ENCODE measurements around the gene TPD52L1. TPM values are rescaled to one million over a fixed set of nuclear protein-coding genes. Genes with fewer than 3 reads are reported as not detected.

Gene TPD52L1
- total and polyA plus RNA-seq, 2 donors (not counting 3 experiments of a cell fraction or from before 2014, with no cell fraction given) = 0.29 to 0.37 TPM

DNA sequence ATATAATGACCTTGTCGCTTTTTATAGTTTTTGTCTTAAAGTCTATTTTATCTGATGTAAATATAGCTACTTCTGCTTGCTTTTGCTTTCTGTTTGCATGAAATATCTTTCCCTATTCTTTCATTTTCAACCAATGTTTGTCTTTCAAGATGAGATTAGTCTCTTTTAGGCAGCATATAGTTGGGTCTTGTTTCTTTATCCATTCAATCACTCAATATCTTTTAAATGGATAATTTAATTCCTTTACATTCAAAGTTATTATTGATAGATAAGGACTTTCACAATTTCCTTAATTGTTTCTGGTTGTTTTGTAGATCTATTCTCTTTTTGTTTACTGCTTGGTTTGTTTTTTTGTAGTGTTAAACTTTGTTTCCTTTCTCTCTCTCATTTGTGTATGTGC lies 43.5 kb upstream of the TPD52L1 start:
- Histone ChIP-seq H3K9me1 (replicated peaks; ENCODE audit: control insufficient read depth, extremely low read depth, insufficient read depth, low read length) (no peaks in the 10 kb centered on the region), H2AFZ (ENCODE audit: low read depth, low read length) (no peak overlapping the region), H3K9me3 (replicated peaks; ENCODE audit: control insufficient read depth, insufficient read depth, low read length) (peaks cover 3% of the 10 kb centered on the region), H3K79me2 (ENCODE audit: control insufficient read depth, insufficient read depth, low read length) (no peaks in the 10 kb centered on the region), H3K36me3 (ENCODE audit: control insufficient read depth in 2 of 2, extremely low read depth in 1 of 2, insufficient read depth in 2 of 2, low read length in 2 of 2) (no peaks in the 10 kb centered on the region), H3K9ac (replicated peaks; ENCODE audit: extremely low read depth, insufficient read depth, low read length) (no peak overlapping the region), H3K27ac (ENCODE audit: insufficient read depth, low read depth, low read length) (no peak overlapping the region), H3K4me1 (ENCODE audit: control insufficient read depth, extremely low read depth, insufficient read depth, low read length) (no peaks in the 10 kb centered on the region), H3K4me3 (replicated peaks in 1 of 3; ENCODE audit: insufficient read depth in 1 of 3, low read depth in 1 of 3, low read length in 3 of 3) (no peak overlapping the region), H4K20me1 (replicated peaks; ENCODE audit: control insufficient read depth, extremely low read depth, insufficient read depth, low read length) (no peaks in the 10 kb centered on the region), H3K27me3 (ENCODE audit: control insufficient read depth in 2 of 2, insufficient read depth in 2 of 2, low read length in 2 of 2) (no peaks in the 10 kb centered on the region), H3K4me2 (ENCODE audit: insufficient read depth, low read length) (no peak overlapping the region)
- BruUV-seq (replicated peaks) = no TSS peak
- dilution Hi-C loops (cut with MboI; ENCODE audit: extremely low pct_ligation_motif_present, low sequenced_read_pairs) (loop anchor here (25.0 kb wide), 1 partner anchor 248 kb away; no protein-coding TSS in a partner anchor), intact Hi-C loops (cut with micrococcal nuclease) (loop anchor here (5.0 kb wide), 1 partner anchor 192 kb away; the partner anchor contains the start of gene HDDC2)
- ChIA-PET CTCF (interaction anchor here (1.0 to 5.3 kb wide), 2 partner anchors 101 to 238 kb away, joined by 3 to 259 read pairs; no protein-coding TSS in a partner anchor), POLR2A (interaction anchor here (0.6 kb wide), 1 partner anchor 171 kb away, joined by 5 read pairs; no protein-coding TSS in a partner anchor)
- DNase-seq (ENCODE audit: low read depth, low spot score) = no peak
- FAIRE-seq = no peak
- TF ChIP-seq MYC (IDR thresholded peaks at IDR 0.05; ENCODE audit: low read depth, low read length) (no peak), JUN (IDR thresholded peaks at IDR 0.05; ENCODE audit: borderline replicate concordance, insufficient read depth, insufficient read length, low read depth) (no peak), POLR2AphosphoS5 (IDR thresholded peaks at IDR 0.05; ENCODE audit: insufficient read depth, low read depth, low read length) (no peak), GATA2 (IDR thresholded peaks at IDR 0.05; ENCODE audit: insufficient read depth, insufficient read length, low read depth, low read length) (no peak), FOS (IDR thresholded peaks at IDR 0.05; ENCODE audit: borderline replicate concordance, insufficient read depth, low read length) (no peak), EZH2 (IDR thresholded peaks at IDR 0.05; ENCODE audit: borderline replicate concordance, low read depth, low read length, severe bottlenecking) (no peak), POLR2A (IDR thresholded peaks at IDR 0.05; ENCODE audit: low read depth, low read length) (no peak)
- TF ChIP-seq, protein P1, sequence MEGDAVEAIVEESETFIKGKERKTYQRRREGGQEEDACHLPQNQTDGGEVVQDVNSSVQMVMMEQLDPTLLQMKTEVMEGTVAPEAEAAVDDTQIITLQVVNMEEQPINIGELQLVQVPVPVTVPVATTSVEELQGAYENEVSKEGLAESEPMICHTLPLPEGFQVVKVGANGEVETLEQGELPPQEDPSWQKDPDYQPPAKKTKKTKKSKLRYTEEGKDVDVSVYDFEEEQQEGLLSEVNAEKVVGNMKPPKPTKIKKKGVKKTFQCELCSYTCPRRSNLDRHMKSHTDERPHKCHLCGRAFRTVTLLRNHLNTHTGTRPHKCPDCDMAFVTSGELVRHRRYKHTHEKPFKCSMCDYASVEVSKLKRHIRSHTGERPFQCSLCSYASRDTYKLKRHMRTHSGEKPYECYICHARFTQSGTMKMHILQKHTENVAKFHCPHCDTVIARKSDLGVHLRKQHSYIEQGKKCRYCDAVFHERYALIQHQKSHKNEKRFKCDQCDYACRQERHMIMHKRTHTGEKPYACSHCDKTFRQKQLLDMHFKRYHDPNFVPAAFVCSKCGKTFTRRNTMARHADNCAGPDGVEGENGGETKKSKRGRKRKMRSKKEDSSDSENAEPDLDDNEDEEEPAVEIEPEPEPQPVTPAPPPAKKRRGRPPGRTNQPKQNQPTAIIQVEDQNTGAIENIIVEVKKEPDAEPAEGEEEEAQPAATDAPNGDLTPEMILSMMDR (IDR thresholded peaks at IDR 0.05; ENCODE audit: extremely low read depth in 1 of 2, insufficient read depth in 1 of 2, low read depth in 1 of 2, low read length in 2 of 2) = no peak
- TF ChIP-seq, protein P2, sequence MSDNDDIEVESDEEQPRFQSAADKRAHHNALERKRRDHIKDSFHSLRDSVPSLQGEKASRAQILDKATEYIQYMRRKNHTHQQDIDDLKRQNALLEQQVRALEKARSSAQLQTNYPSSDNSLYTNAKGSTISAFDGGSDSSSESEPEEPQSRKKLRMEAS (IDR thresholded peaks at IDR 0.05; ENCODE audit: insufficient read depth, insufficient read length) = no peak

Data from endothelial cell of umbilical vein (primary cell).